ENCODE results near the gene SCRN1.

SCRN1 gene

DNA sequence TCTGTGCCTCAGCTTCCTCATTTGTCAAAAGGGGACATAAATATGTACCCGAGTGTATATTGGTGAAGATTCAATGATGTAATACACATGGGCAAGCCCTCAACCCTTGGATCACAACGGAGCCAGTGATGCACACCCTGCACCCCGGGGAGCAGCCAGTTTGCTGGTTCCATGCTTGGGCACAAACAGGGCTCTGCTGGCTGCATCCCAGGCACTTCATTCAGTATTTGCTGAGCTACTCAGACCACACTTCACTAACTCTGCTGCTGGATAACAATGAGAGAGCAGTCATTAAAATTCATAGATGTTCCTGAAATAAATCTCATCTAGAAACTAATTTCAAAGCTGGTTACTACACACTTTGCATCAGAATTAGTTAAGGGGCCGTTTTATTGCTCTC, 72.0 kb downstream of the SCRN1 start:
- no peak for DNase-seq
- Histone ChIP-seq H3F3A (ENCODE audit: insufficient read depth, low read length) (no peaks in the 10 kb centered on the region), H3K36me3 (replicated peaks; ENCODE audit: insufficient read depth, low read length) (no peaks in the 10 kb centered on the region), H3K4me3 (ENCODE audit: low read length) (no peak overlapping the region), H3K9me3 (replicated peaks; ENCODE audit: insufficient read depth, low read length) (no peaks in the 10 kb centered on the region), H2AFZ (ENCODE audit: low read length) (no peak overlapping the region), H3K4me2 (ENCODE audit: low read depth, low read length) (no peak overlapping the region), H3K79me2 (ENCODE audit: low read length) (no peaks in the 10 kb centered on the region), H3K9me2 (replicated peaks; ENCODE audit: insufficient read depth, low read length) (no peaks in the 10 kb centered on the region), H3K27ac (ENCODE audit: low read length) (no peak overlapping the region), H3K9ac (ENCODE audit: low read length) (no peak overlapping the region), H3K4me1 (ENCODE audit: low read length) (no peaks in the 10 kb centered on the region), H4K20me1 (ENCODE audit: insufficient read depth, low read length) (no peaks in the 10 kb centered on the region), H3K27me3 (replicated peaks; ENCODE audit: insufficient read depth, low read length) (no peaks in the 10 kb centered on the region)
- no peak for TF ChIP-seq EZH2phosphoT487 (IDR thresholded peaks at IDR 0.05; ENCODE audit: low read length)
- TF ChIP-seq, protein P1, sequence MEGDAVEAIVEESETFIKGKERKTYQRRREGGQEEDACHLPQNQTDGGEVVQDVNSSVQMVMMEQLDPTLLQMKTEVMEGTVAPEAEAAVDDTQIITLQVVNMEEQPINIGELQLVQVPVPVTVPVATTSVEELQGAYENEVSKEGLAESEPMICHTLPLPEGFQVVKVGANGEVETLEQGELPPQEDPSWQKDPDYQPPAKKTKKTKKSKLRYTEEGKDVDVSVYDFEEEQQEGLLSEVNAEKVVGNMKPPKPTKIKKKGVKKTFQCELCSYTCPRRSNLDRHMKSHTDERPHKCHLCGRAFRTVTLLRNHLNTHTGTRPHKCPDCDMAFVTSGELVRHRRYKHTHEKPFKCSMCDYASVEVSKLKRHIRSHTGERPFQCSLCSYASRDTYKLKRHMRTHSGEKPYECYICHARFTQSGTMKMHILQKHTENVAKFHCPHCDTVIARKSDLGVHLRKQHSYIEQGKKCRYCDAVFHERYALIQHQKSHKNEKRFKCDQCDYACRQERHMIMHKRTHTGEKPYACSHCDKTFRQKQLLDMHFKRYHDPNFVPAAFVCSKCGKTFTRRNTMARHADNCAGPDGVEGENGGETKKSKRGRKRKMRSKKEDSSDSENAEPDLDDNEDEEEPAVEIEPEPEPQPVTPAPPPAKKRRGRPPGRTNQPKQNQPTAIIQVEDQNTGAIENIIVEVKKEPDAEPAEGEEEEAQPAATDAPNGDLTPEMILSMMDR (IDR thresholded peaks at IDR 0.05; ENCODE audit: low read length): no peak
- TF ChIP-seq EZH2 (optimal IDR thresholded peaks at IDR 0.05; ENCODE audit: low read depth, low read length): no peak

DNA sequence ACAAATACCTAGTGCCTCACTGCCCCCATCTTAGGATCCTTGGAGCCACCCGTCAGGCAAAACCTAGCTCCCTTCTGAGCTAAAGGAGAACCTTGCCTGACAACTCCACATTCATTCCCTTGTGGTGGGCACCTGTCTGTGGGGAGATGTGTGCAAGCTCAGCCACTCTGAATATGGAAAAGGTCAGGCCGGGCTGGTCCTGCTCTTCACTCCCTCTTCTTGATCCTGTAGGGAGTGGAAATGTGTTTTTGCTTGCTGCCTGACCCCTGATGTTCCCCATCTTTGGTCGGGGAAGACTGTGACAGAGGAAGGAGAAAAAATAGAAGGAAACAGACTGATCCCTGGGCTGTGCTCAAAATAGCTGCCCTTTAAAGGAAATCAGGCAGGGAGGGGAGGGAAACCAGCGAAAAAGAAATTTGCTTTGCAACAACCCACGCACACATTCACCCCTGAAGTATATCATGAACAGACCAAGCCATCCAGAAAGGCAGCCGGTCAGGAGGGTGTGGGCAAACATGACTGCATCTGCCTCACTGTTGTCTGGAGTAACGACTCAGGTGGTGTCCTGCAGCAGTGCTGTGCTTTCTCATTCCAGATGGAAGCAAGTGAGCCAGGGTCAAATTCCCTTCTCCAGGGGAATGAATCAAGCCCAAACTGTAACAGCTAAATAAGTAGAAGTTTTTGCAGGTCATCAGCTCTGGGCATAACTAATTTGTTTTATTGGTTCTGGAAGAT, 74.0 kb downstream of the SCRN1 start:
- no peak overlapping the region for H2AFZ ChIP-seq (ENCODE audit: low read length)
- no peak for DNase-seq
- no peaks in the 10 kb centered on the region for H3K27me3 ChIP-seq (replicated peaks; ENCODE audit: insufficient read depth, low read length)

DNA sequence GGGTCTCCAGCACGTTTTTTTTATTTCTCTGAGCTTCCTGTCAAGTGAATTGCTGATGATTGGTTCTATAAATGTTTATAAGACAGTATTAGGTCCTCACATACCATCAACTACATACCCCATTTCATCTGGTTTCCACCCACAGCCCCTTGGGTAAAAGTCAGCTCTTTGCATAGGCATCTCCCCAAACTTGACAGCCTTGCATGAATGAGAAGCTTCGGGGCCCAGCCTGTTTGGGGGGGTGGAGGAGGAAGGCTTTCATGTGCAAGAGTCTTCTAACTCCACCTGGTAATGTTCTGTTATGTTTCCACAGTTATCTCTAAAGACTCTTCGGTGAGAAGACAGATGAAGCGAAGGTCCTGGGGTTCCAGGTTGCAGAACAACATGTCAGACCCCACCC, 75.4 kb downstream of the SCRN1 start:
- no peaks in the 10 kb centered on the region for H3K79me2 ChIP-seq (ENCODE audit: low read length)
- no peaks in the 10 kb centered on the region for H3K36me3 ChIP-seq (replicated peaks; ENCODE audit: insufficient read depth, low read length)
- H3K9me2 ChIP-seq (replicated peaks; ENCODE audit: insufficient read depth, low read length): no peaks in the 10 kb centered on the region
- H3K4me2 ChIP-seq (ENCODE audit: low read depth, low read length): no peak overlapping the region
- no peaks in the 10 kb centered on the region for H3K4me1 ChIP-seq (ENCODE audit: low read length)
- H3K27ac ChIP-seq (ENCODE audit: low read length): no peak overlapping the region
- no peak overlapping the region for H3K4me3 ChIP-seq (ENCODE audit: low read length)
- no peak for DNase-seq
- no peaks in the 10 kb centered on the region for H4K20me1 ChIP-seq (ENCODE audit: insufficient read depth, low read length)
- H2AFZ ChIP-seq (ENCODE audit: low read length): no peak overlapping the region
- no peak for TF ChIP-seq EZH2phosphoT487 (IDR thresholded peaks at IDR 0.05; ENCODE audit: low read length)
- no peak for TF ChIP-seq EZH2 (optimal IDR thresholded peaks at IDR 0.05; ENCODE audit: low read depth, low read length)
- TF ChIP-seq, protein P1 (IDR thresholded peaks at IDR 0.05; ENCODE audit: low read length): no peak
- no peaks in the 10 kb centered on the region for H3K9me3 ChIP-seq (replicated peaks; ENCODE audit: insufficient read depth, low read length)
- no peak overlapping the region for H3K9ac ChIP-seq (ENCODE audit: low read length)
- H3F3A ChIP-seq (ENCODE audit: insufficient read depth, low read length): no peaks in the 10 kb centered on the region
- H3K27me3 ChIP-seq (replicated peaks; ENCODE audit: insufficient read depth, low read length): no peaks in the 10 kb centered on the region

More for the DNA sequence above, 74.0 kb downstream of the SCRN1 start:
- H3K4me1 ChIP-seq (ENCODE audit: low read length): no peaks in the 10 kb centered on the region
- H3K4me2 ChIP-seq (ENCODE audit: low read depth, low read length): no peak overlapping the region
- no peaks in the 10 kb centered on the region for H3K79me2 ChIP-seq (ENCODE audit: low read length)
- H3K36me3 ChIP-seq (replicated peaks; ENCODE audit: insufficient read depth, low read length): no peaks in the 10 kb centered on the region
- H4K20me1 ChIP-seq (ENCODE audit: insufficient read depth, low read length): no peaks in the 10 kb centered on the region
- H3K4me3 ChIP-seq (ENCODE audit: low read length): no peak overlapping the region
- no peak overlapping the region for H3K9ac ChIP-seq (ENCODE audit: low read length)
- H3K9me3 ChIP-seq (replicated peaks; ENCODE audit: insufficient read depth, low read length): no peaks in the 10 kb centered on the region
- no peak overlapping the region for H3K27ac ChIP-seq (ENCODE audit: low read length)
- H3K9me2 ChIP-seq (replicated peaks; ENCODE audit: insufficient read depth, low read length): no peaks in the 10 kb centered on the region
- TF ChIP-seq, protein P1 (IDR thresholded peaks at IDR 0.05; ENCODE audit: low read length): no peak
- no peak for TF ChIP-seq EZH2 (optimal IDR thresholded peaks at IDR 0.05; ENCODE audit: low read depth, low read length)
- TF ChIP-seq EZH2phosphoT487 (IDR thresholded peaks at IDR 0.05; ENCODE audit: low read length): no peak
- H3F3A ChIP-seq (ENCODE audit: insufficient read depth, low read length): no peaks in the 10 kb centered on the region
